Heart left ventricle (tissue), 16 donors: ENCODE results near the gene CEP290. TPM values are rescaled to one million over a fixed set of nuclear protein-coding genes. Genes with fewer than 3 reads are reported as not detected.
"Not testable (repeated sequence)": the region's sequence is repeated elsewhere in the genome, so short reads cannot be mapped to it uniquely, and the experiment has no call there.

ENCODE experiments used
- ATAC-seq, 4 donors: fragments of 200-7000 bp; cut with Tn5 transposase; one replicate each; pipeline ENCODE4 v1.9.1; 2020 to 2022; ENCODE audit warnings: moderate library complexity in 4 of 4, mild to moderate bottlenecking in 3 of 4, moderate number of reproducible peaks in 1 of 4
- DNase-seq, 5 donors: peaks; one replicate each; pipeline ENCODE4 v3.0.0-alpha.2; 2020
- H3K27ac ChIP-seq, 12 donors: fragments of 200-600 bp; sonication (generic) in 4 of 12; one replicate each; pipeline versions ENCODE4 v1.5.0 to v1.8.0; 2016 to 2022; ENCODE audit warnings: mild to moderate bottlenecking in 2 of 12
- H3K27me3 ChIP-seq, 9 donors: fragments of 200-600 bp; sonication (generic) in 2 of 9; one replicate each; pipeline versions ENCODE4 v1.5.1 to v1.8.0; 2016 to 2022; ENCODE audit warnings: mild to moderate bottlenecking in 3 of 9
- H3K36me3 ChIP-seq, 9 donors: fragments of 200-600 bp; sonication (generic) in 2 of 9; one replicate each; pipeline versions ENCODE4 v1.5.0 to v1.8.0; 2018 to 2022; ENCODE audit warnings: mild to moderate bottlenecking in 2 of 9
- H3K4me1 ChIP-seq, 12 donors: fragments of 200-600 bp; sonication (generic) in 4 of 12; one replicate each; pipeline versions ENCODE4 v1.5.0 to v1.8.0; 2016 to 2022; ENCODE audit warnings: mild to moderate bottlenecking in 3 of 12
- H3K4me3 ChIP-seq, 12 donors: fragments of 200-600 bp; sonication (generic) in 4 of 12; one replicate each; pipeline versions ENCODE4 v1.5.0 to v1.8.0; 2017 to 2022; ENCODE audit warnings: mild to moderate bottlenecking in 9 of 12, moderate library complexity in 4 of 12
- H3K9me3 ChIP-seq, 12 donors: fragments of 200-600 bp; sonication (generic) in 4 of 12; one replicate each; pipeline versions ENCODE4 v1.5.0 to v1.8.0; 2016 to 2022; ENCODE audit warnings: mild to moderate bottlenecking in 1 of 12
- CTCF ChIP-seq, 12 donors: fragments of 200-600 bp; sonication (generic) in 4 of 12; IDR thresholded peaks; one replicate each; pipeline versions ENCODE4 v1.5.0 to v1.8.0; 2018 to 2022; ENCODE audit warnings: antibody characterized with exemption in 12 of 12, mild to moderate bottlenecking in 5 of 12
- POLR2A ChIP-seq, 2 donors: fragments of 450-650 bp; IDR thresholded peaks; one replicate each; pipeline ENCODE4 v1.6.1; 2017; ENCODE audit warnings: antibody characterized with exemption in 2 of 2, mild to moderate bottlenecking in 2 of 2, moderate library complexity in 2 of 2
- WGBS, 4 donors: extraction: QIAGEN DNeasy Blood & Tissue Kit in 2 of 4; methylation state at CpG; one replicate each; pipeline versions ENCODE4 v1.1.5 to v1.1.7; 2013 to 2018; 5-methylcytosine and 5-hydroxymethylcytosine counted together
- intact Hi-C, 10 donors: fragments of 100-400 bp; cut with DNase I; formaldehyde crosslinking; loops; one replicate each; pipeline versions ENCODE4 v1.11.1 to v1.14.2; 2022
- polyA plus RNA-seq, 2 donors: library from polyadenylated mRNA; stranded (reverse); fragments of 200-250 nt; gene quantifications; one replicate each; pipeline ENCODE4 v1.2.3, GENCODE V29; 2013
- total RNA-seq, 9 donors: library from RNA; depleted of rRNA in 2 of 9; stranded (reverse); fragments of >200 nt in 2 of 9; fragmentation: NEBNext Ultra II Directional in 3 of 9; extraction: Animal tissue kit (Norgen Biotek cat#: 25700) in 3 of 9; gene quantifications; one replicate each; pipeline versions ENCODE4 v1.1.0 to v1.2.4, GENCODE V29; 2016 to 2023
- donor health status: ischemic (EF 13 %, LVEDD 7.1; RV severe dilation, severe dysfunction).
- donor health status: healthy with polysubstance abuse.
- donor health status: DM: no; HTN: yes; CAD: no.
- donor health status: DM: no; HTN: no; CAD: no.
- donor health status: ischemic (EF 25% LVEDD 6.9; RV normal size, moderate dysfunction).
- donor health status: ischemic (EF 25% LVEDD 5.7; RV mildly dilated, moderate dysfunction).
- donor health status: healthy.
- donor health status: DM: yes; HTN: yes; CAD: no.
- donor health status: ischemic (EF 35%, LVEDD 5.7; RV mildly dilated, moderate dysfunction).
- donor health status: nonischemic (EF 11% LVEDD 7.7; RV severe dilation, severe dysfunction).
- donor health status: DM: yes; HTN: yes; CAD: no.
- donor health status: PGD.
- donor health status: ischemic (EF 29% LVEDD 5.4; RV normal size, mild dysfunction).
- donor health status: nonischemic (EF 23%, LVEDD 6.1; RV moderate dilation, normal function).

The CEP290 gene
- total and polyA plus RNA-seq, 11 donors, result 3.0 to 11.1 (median 7.4) TPM

GRCh38 chr12:88035907-88036289 is 106.0 kb downstream of the CEP290 start:
- Histone ChIP-seq H3K4me3 (peak overlapping the region; percentile 55 to 93 (median 84)), H3K36me3 (no peaks in the 10 kb centered on the region), H3K27ac (peak overlapping the region in 11 of 12 donors; percentile 55 to 80 (median 76)), H3K9me3 (no peaks in the 10 kb centered on the region), H3K4me1 (peaks cover 0 to 31% (median 12%) of the 10 kb centered on the region in 12 donors), H3K27me3 (no peaks in the 10 kb centered on the region)
- WGBS, 4 donors, result 4 to 11% (median 4%) methylated on average over 5 of the region's 5 CpGs
- intact Hi-C loops, result no loop called here
- DNase-seq (no peak), ATAC-seq (peak in 1 of 4 donors; percentile 9)
- TF ChIP-seq CTCF (IDR thresholded peaks at IDR 0.05), result no peak
- no peak for TF ChIP-seq POLR2A (IDR thresholded peaks at IDR 0.05)

DNA sequence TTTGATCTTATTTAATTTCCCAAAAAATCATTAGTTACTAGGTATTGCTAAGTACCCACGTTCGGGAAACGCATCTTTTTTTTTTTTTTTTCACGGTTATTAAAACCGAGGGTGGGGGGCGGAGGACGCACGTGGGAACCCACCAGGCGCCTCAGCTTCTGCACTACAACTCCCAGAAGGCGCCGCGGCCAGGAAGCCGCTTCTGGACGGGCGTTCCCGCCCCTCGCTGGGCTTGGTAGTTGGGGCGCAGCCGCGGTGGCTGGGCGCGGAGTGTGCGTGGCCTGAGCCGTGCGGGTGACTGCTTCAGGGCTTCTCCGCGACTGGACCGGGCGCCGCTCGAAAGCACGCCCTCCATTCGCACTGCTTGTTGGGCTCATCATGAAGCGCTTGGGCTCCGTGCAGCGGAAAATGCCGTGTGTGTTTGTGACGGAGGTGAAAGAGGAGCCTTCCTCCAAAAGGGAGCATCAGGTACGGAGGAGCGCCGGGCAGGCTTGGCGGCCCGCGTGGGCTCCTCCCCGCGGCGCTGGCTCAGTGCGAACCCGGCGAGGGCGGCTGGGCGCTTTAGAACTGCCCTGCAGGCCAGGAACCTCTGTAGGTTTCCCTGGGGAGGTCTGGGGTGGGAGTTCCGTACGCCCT is 106.5 kb downstream of the CEP290 start:
- DNase-seq (peak; percentile 89 to 94 (median 92)), ATAC-seq (peak; percentile 99 to 100 (median 100))
- Histone ChIP-seq H3K27me3 (no peaks in the 10 kb centered on the region), H3K4me1 (peaks cover 0 to 31% (median 12%) of the 10 kb centered on the region in 12 donors), H3K36me3 (no peaks in the 10 kb centered on the region), H3K27ac (peak overlapping the region in 11 of 12 donors; percentile 55 to 80 (median 76)), H3K4me3 (peak overlapping the region; percentile 55 to 93 (median 84)), H3K9me3 (no peaks in the 10 kb centered on the region)
- intact Hi-C loops, result no loop called here
- 0 to 1% (median 0%) methylated on average over 36 to 54 of the region's 54 CpGs for WGBS, 4 donors
- TF ChIP-seq POLR2A (IDR thresholded peaks at IDR 0.05) (peak in 1 of 2 donors; percentile 88), CTCF (IDR thresholded peaks at IDR 0.05) (no peak)

- WGBS, 4 donors, result 75 to 96% (median 84%) methylated on average over 2 to 3 of the region's 3 CpGs
- ATAC-seq, H3K27ac ChIP-seq, H3K9me3 ChIP-seq, H3K27me3 ChIP-seq, H3K36me3 ChIP-seq, H3K4me3 ChIP-seq, intact Hi-C loops, DNase-seq: not testable (repeated sequence)
- H3K4me1 ChIP-seq, result peaks cover 0 to 12% (median 5%) of the 10 kb centered on the region in 12 donors
These were observed 110.7 kb downstream of the CEP290 start for GRCh38 chr12:88031161-88031560.

DNA sequence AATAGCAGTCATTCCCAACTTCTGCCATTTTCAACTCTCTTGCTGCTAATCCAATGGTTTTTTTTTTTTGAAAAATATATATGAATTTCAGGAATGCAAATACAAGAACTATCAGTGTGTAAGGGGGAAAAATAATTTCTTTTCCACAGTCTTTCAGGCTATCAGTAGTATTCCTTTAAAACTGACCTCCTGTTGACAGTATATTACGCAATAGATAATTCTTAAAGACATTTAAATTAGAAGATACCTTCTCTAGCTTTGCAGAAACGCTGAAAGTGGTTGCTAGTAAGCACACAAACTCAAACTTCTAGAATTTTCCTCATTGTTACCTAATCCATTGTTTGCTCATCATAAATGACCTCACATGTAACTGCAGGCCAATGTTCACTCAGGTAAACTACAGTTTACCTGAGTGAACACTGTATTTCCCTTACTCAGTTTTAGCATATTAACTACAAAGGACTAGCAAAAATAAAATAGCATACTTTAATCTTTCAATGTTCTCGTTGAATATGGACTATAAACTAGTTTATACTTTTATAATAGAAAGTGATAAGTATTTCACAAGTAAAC is 112.7 kb downstream of the CEP290 start, which contains the start of gene C12orf50:
Gene C12orf50 (minus strand): TSS at position 309 of the 573 bp plus-strand sequence. CDS start 2,439 bp downstream, outside the sequence.
- Histone ChIP-seq H3K4me3 (no peak within 1 kb of the TSS), H3K36me3 (no peaks in the 10 kb centered on the region), H3K4me1 (no peaks in the 10 kb centered on the region), H3K27me3 (no peaks in the 10 kb centered on the region), H3K27ac (no peak within 1 kb of the TSS), H3K9me3 (no peaks in the 10 kb centered on the region)
- intact Hi-C loops, result no loop called here
- DNase-seq (no peak), ATAC-seq (no peak)
- TF ChIP-seq CTCF (IDR thresholded peaks at IDR 0.05), result no peak
- TF ChIP-seq POLR2A (IDR thresholded peaks at IDR 0.05), result no peak
- 52 to 58% (median 56%) methylated on average over 3 of the region's 3 CpGs for WGBS, 4 donors
